GM12878 (cell line): ENCODE data around the gene CINP. TPM values are rescaled to one million over a fixed set of nuclear protein-coding genes. Genes with fewer than 3 reads are reported as not detected.

Source experiments
- ATAC-seq: fragments of 200-7000 bp; cut with Tn5 transposase; 3 replicates; pipeline ENCODE4 v1.9.1; 2020; ENCODE audit warnings: mild to moderate bottlenecking, moderate library complexity
- BruUV-seq: library from RNA; stranded (reverse); fragments of 400-500 nt; replicated peaks from 2 replicates; lab custom pipeline; 2021; lab: Mats Ljungman, UMichigan
- CTCF ChIA-PET: fragments of 300-600 bp; sonication (Branson Sonifier 250); formaldehyde crosslinking; extraction: SDS; loops from one replicate; lab custom pipeline; 2021; ENCODE audit warnings: inconsistent platforms; lab: Yijun Ruan, JAX
- POLR2A ChIA-PET: fragments of 350-600 bp; formaldehyde crosslinking; extraction: SDS; loops from one replicate; lab custom pipeline; 2021; ENCODE audit warnings: inconsistent platforms; lab: Charles Lee
- RAD21 ChIA-PET: fragments of 300-600 bp; sonication (Branson Sonifier 250); formaldehyde crosslinking; loops from one replicate; lab custom pipeline; 2023; ENCODE audit warnings: antibody characterized with exemption; ENCODE audit not compliant: unreplicated experiment; lab: Charles Lee
- SMC1A ChIA-PET: fragments of 300-600 bp; sonication (Branson Sonifier 250); formaldehyde crosslinking; loops from one replicate; lab custom pipeline; 2023; ENCODE audit not compliant: unreplicated experiment, uncharacterized antibody; lab: Charles Lee
- DNase-seq: peaks from one replicate; pipeline ENCODE4 v3.0.0-alpha.2; 2011; ENCODE audit warnings: low read depth, low spot score
- FAIRE-seq: peaks from 3 replicates; lab custom pipeline; 2011; peaks lifted over from hg19 to GRCh38; lab: Jason Lieb, UNC
- H2AFZ ChIP-seq: 2 replicates; pipeline ENCODE4 v1.6.0; 2011; ENCODE audit warnings: low read depth, low read length, control low read depth; ENCODE audit not compliant: control insufficient read depth
- H3K27ac ChIP-seq: 2 replicates; pipeline ENCODE4 v1.5.1; 2011; ENCODE audit warnings: control low read depth; ENCODE audit not compliant: control insufficient read depth, insufficient read depth
- H3K27me3 ChIP-seq, 2 experiments: replicated peaks in 1 of 2; 2 replicates each; pipeline versions ENCODE4 v1.6.0 to v1.6.1; 2011; ENCODE audit warnings: low read length in 1 of 2; ENCODE audit not compliant: control insufficient read depth in 2 of 2, insufficient read depth in 2 of 2
- H3K36me3 ChIP-seq, 2 experiments: 2 replicates each; pipeline ENCODE4 v1.5.1; 2011; ENCODE audit warnings: low read length in 1 of 2; ENCODE audit not compliant: control insufficient read depth in 2 of 2, insufficient read depth in 2 of 2
- H3K4me1 ChIP-seq: 2 replicates; pipeline ENCODE4 v1.6.1; 2011; ENCODE audit warnings: mild to moderate bottlenecking, low read length, moderate library complexity, mixed read lengths; ENCODE audit not compliant: control insufficient read depth, insufficient read depth
- H3K4me2 ChIP-seq: 2 replicates; pipeline ENCODE4 v1.6.0; 2011; ENCODE audit warnings: control low read depth; ENCODE audit not compliant: control insufficient read depth, insufficient read depth
- H3K4me3 ChIP-seq: fragments of 200-600 bp; sonication (generic); 2 replicates; pipeline ENCODE4 v1.5.1; 2016
- H3K79me2 ChIP-seq: 2 replicates; pipeline ENCODE4 v1.6.0; 2011; ENCODE audit warnings: low read length; ENCODE audit not compliant: control insufficient read depth, insufficient read depth
- H3K9ac ChIP-seq: 2 replicates; pipeline ENCODE4 v1.8.0; 2011; ENCODE audit warnings: low read length, control low read depth, mixed read lengths; ENCODE audit not compliant: control insufficient read depth, insufficient read depth
- H3K9me3 ChIP-seq: replicated peaks from 3 replicates; pipeline ENCODE4 v1.5.1; 2011; ENCODE audit warnings: mild to moderate bottlenecking, low read length; ENCODE audit not compliant: control insufficient read depth, insufficient read depth
- H4K20me1 ChIP-seq: 2 replicates; pipeline ENCODE4 v1.6.0; 2011; ENCODE audit not compliant: control insufficient read depth, insufficient read depth
- BCL11A ChIP-seq: IDR thresholded peaks from 2 replicates; pipeline ENCODE4 v1.6.1; 2011; ENCODE audit warnings: low read depth, low read length
- CHD2 ChIP-seq: IDR thresholded peaks from 2 replicates; pipeline ENCODE4 v1.6.1; 2011; ENCODE audit warnings: low read depth, low read length, improper control_type of control experiment, borderline replicate concordance
- MEF2A ChIP-seq: IDR thresholded peaks from 2 replicates; pipeline ENCODE4 v1.6.1; 2011; ENCODE audit warnings: low read depth, mild to moderate bottlenecking, low read length, moderate library complexity; ENCODE audit not compliant: insufficient read depth
- MEF2B ChIP-seq: fragments of 450-650 bp; IDR thresholded peaks from 2 replicates; pipeline ENCODE4 v1.6.1; 2018; ENCODE audit warnings: mild to moderate bottlenecking, moderate library complexity; ENCODE audit not compliant: partially characterized antibody, poor library complexity, severe bottlenecking
- MYB ChIP-seq: fragments of 150-350 bp; IDR thresholded peaks from 2 replicates; pipeline ENCODE4 v1.6.1; 2014; ENCODE audit warnings: mild to moderate bottlenecking, low read depth, low read length, borderline replicate concordance
- MYC ChIP-seq: IDR thresholded peaks from 2 replicates; pipeline ENCODE4 v1.6.1; 2011; ENCODE audit warnings: mild to moderate bottlenecking, low read length, moderate library complexity, inconsistent platforms; ENCODE audit not compliant: insufficient read depth, insufficient replicate concordance, insufficient read length, severe bottlenecking
- PAX8 ChIP-seq: fragments of 450-650 bp; IDR thresholded peaks from 2 replicates; pipeline ENCODE4 v1.6.1; 2017; ENCODE audit warnings: mild to moderate bottlenecking, moderate library complexity
- POLR2AphosphoS2 ChIP-seq: IDR thresholded peaks from 2 replicates; pipeline ENCODE4 v1.6.1; 2011; ENCODE audit warnings: low read depth, mild to moderate bottlenecking, low read length, improper control_type of control experiment, moderate library complexity
- SIX5 ChIP-seq: IDR thresholded peaks from 2 replicates; pipeline ENCODE4 v1.6.1; 2011; ENCODE audit warnings: mild to moderate bottlenecking, low read depth, low read length, moderate library complexity; ENCODE audit not compliant: severe bottlenecking
- SMARCA5 ChIP-seq: fragments of 450-650 bp; IDR thresholded peaks from 2 replicates; pipeline ENCODE4 v1.6.1; 2017; ENCODE audit warnings: mild to moderate bottlenecking
- SPI1 ChIP-seq: IDR thresholded peaks from 2 replicates; pipeline ENCODE4 v1.6.1; 2011; ENCODE audit warnings: low read depth, mild to moderate bottlenecking, low read length, moderate library complexity, borderline replicate concordance; ENCODE audit not compliant: insufficient read depth
- SUZ12 ChIP-seq: fragments of 200-600 bp; sonication (generic); IDR thresholded peaks from one replicate; pipeline ENCODE4 v1.6.1; 2018; ENCODE audit warnings: antibody characterized with exemption, mild to moderate bottlenecking; ENCODE audit not compliant: unreplicated experiment
- YBX1 ChIP-seq: fragments of 450-650 bp; IDR thresholded peaks from 2 replicates; pipeline ENCODE4 v1.6.1; 2016; ENCODE audit warnings: antibody characterized with exemption
- YY1 ChIP-seq: IDR thresholded peaks from 2 replicates; pipeline ENCODE4 v1.6.1; 2011; ENCODE audit warnings: low read depth, mild to moderate bottlenecking, low read length
- ZBTB40 ChIP-seq: fragments of 450-650 bp; IDR thresholded peaks from 2 replicates; pipeline ENCODE4 v1.6.1; 2016; ENCODE audit warnings: mild to moderate bottlenecking, moderate library complexity, borderline replicate concordance
- ZNF24 ChIP-seq: fragments of 450-650 bp; IDR thresholded peaks from 2 replicates; pipeline ENCODE4 v1.6.1; 2017; ENCODE audit warnings: antibody characterized with exemption, mild to moderate bottlenecking
- WGBS: methylation state at CpG from one replicate; pipeline ENCODE4 v1.1.6; 2016; ENCODE audit warnings: low lambda C conversion rate; ENCODE audit not compliant: insufficient replicate concordance, insufficient coverage; ENCODE audit errors: missing lambda C conversion rate; 5-methylcytosine and 5-hydroxymethylcytosine counted together
- in situ Hi-C: fragments of 300-500 bp; cut with MboI; formaldehyde crosslinking; loops from 9 replicates; pipeline ENCODE4 v1.14.3; 2018; ENCODE audit warnings: mixed read lengths
- intact Hi-C: fragments of 100-400 bp; cut with micrococcal nuclease; formaldehyde crosslinking; loops from one replicate; pipeline ENCODE4 v1.14.2; 2022; ENCODE audit not compliant: unreplicated experiment
- polyA plus RNA-seq, 11 experiments: library from polyadenylated mRNA; depleted of rRNA in 4 of 11; unstranded in 6 of 11; stranded (reverse) in 5 of 11; fragments of >200 nt; fragmentation: Nextera tagmentation in 4 of 11; fragmentation: Illumina TruSeq in 1 of 11; extraction: Ambion mirVana in 4 of 11; extraction: Trizol in 1 of 11; gene quantifications; 1 replicate in 1 of 11; 2 replicates in 10 of 11; pipeline versions ENCODE4 v1.2.1 to v1.2.3, GENCODE V29; 2011 to 2016; ENCODE audit warnings: inconsistent platforms in 2 of 11, missing spikeins in 2 of 11, low read depth in 1 of 11
- total RNA-seq, 4 experiments: library from RNA; depleted of rRNA in 3 of 4; stranded (reverse); fragments of >200 nt in 3 of 4; fragmentation: Illumina TruSeq in 1 of 4; extraction: Trizol in 1 of 4; gene quantifications; 2 replicates each; pipeline versions ENCODE4 v1.2.1 to v1.2.3, GENCODE V29; 2013 to 2021
- TF ChIP-seq, protein P1 (sequence below): fragments of 450-650 bp; conservative IDR thresholded peaks from 2 replicates; pipeline ENCODE4 v1.6.1; 2017; ENCODE audit warnings: mild to moderate bottlenecking, moderate library complexity

Gene CINP
- total and polyA plus RNA-seq, 10 of the 15 experiments (the other 5 are each of a cell fraction or from before 2014, with no cell fraction given), result 45.4 to 73.3 (median 52.9) TPM

DNA sequence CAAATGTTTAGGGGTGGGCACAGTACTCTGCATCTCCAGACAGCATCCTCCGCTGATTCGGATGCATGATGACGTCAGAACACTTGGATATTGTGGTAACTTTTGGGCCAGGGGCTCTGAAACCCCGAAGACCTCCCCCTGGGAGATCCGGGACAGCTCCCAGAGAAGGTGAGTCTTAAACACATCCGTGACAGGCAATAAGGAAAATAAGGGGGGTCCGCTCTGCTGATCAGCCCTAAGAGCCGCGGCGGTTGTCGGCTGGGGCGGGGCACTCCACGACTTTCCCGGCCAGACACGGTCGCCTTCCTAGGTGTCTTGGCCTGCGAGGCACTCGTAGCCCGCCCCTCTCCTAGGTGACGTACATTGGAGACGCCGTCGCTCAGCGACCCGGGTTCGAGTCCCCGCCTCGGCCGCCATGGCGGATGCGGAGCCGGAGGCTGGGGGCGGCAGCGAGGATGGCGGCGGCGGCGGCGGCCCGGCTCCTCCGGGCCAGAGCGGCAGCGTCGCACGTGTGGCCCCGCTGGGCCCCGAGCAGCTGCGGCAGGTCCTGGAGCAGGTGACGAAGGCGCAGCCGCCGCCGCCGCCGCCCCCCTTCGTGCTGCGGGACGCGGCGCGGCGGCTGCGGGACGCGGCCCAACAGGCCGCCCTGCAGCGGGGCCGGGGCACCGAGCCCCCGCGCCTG lies 43.2 kb downstream of the CINP start, which contains the start of gene ZNF839:
Gene ZNF839, plus strand, starts transcription at position 396 of the 682 bp plus-strand sequence. Its CDS starts 20 bp downstream, at position 416.
- Histone ChIP-seq H3K36me3 (no peaks in the 10 kb centered on the region), H2AFZ (peak within 1 kb of the TSS; percentile 95), H4K20me1 (no peaks in the 10 kb centered on the region), H3K79me2 (peaks cover 14% of the 10 kb centered on the region), H3K27ac (peak within 1 kb of the TSS; percentile 72), H3K9ac (peak within 1 kb of the TSS; percentile 88), H3K4me2 (peak within 1 kb of the TSS; percentile 95), H3K9me3 (no peaks in the 10 kb centered on the region), H3K27me3 (no peaks in the 10 kb centered on the region), H3K4me3 (peak within 1 kb of the TSS; percentile 97), H3K4me1 (peaks cover 22% of the 10 kb centered on the region)
- intact Hi-C loops, result loop anchor here (5.0 to 10.0 kb wide), 4 partner anchors 198 to 615 kb away; partner anchors contain the start of gene HSP90AA1
- in situ Hi-C loops, result loop anchor here (5.0 to 25.0 kb wide), 2 partner anchors 357 to 557 kb away; partner anchors contain the start of genes DYNC1H1 and PPP2R5C
- peak; percentile 59 for ATAC-seq
- POLR2A ChIA-PET, result interaction anchor here (0.8 kb wide), 2 partner anchors 43 to 223 kb away, joined by 3 to 6 read pairs; partner anchors contain the start of genes CINP and TECPR2
- SMC1A ChIA-PET, result interaction anchor here (1.4 kb wide), 1 partner anchor 352 kb away, joined by 3 read pairs; no protein-coding TSS in a partner anchor
- RAD21 ChIA-PET, result interaction anchor here (1.2 to 1.6 kb wide), 3 partner anchors 15 to 327 kb away, joined by 3 read pairs; partner anchors contain the start of gene MOK
- CTCF ChIA-PET, result interaction anchor here (1.0 to 3.4 kb wide), 7 partner anchors 14 to 271 kb away, joined by 3 to 14 read pairs (median 5); partner anchors contain the start of genes CINP, MOK and TECPR2
- no peak for DNase-seq
- no peak for FAIRE-seq
- 1% methylated on average over 55 of the region's 71 CpGs for WGBS
- no TSS peak for BruUV-seq
- TF ChIP-seq POLR2AphosphoS2 (0 out of 2 replicates have a peak, but pooled peaks have one; percentile 48), MEF2B (peak; percentile 41), MYB (no peak), SUZ12 (no peak), MEF2A (no peak), YY1 (peak; percentile 96), SMARCA5 (peak; percentile 95), PAX8 (no peak), YBX1 (no peak), ZBTB40 (peak; percentile 18; the same call in 1 of the 2 replicates), SIX5 (peak; percentile 47), ZNF24 (peak; percentile 92), MYC (no peak), BCL11A (no peak), SPI1 (no peak), CHD2 (0 out of 2 replicates have a peak, but pooled peaks have one; percentile 48)
- TF ChIP-seq, protein P1, sequence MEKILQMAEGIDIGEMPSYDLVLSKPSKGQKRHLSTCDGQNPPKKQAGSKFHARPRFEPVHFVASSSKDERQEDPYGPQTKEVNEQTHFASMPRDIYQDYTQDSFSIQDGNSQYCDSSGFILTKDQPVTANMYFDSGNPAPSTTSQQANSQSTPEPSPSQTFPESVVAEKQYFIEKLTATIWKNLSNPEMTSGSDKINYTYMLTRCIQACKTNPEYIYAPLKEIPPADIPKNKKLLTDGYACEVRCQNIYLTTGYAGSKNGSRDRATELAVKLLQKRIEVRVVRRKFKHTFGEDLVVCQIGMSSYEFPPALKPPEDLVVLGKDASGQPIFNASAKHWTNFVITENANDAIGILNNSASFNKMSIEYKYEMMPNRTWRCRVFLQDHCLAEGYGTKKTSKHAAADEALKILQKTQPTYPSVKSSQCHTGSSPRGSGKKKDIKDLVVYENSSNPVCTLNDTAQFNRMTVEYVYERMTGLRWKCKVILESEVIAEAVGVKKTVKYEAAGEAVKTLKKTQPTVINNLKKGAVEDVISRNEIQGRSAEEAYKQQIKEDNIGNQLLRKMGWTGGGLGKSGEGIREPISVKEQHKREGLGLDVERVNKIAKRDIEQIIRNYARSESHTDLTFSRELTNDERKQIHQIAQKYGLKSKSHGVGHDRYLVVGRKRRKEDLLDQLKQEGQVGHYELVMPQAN, result peak; percentile 84
